T-helper 9 cell (primary cell): Measurements from ENCODE around the gene FGF14.

Experiments used
- DNase-seq: peaks from one replicate; pipeline ENCODE4 v3.0.0-alpha.2; 2020

FGF14 gene

GRCh38 chr13:101967781-101968180, 434.1 kb downstream of the FGF14 start:
- DNase-seq = no peak

- no peak for DNase-seq
These were observed 434.6 kb downstream of the FGF14 start for GRCh38 chr13:101967216-101967615.

DNA sequence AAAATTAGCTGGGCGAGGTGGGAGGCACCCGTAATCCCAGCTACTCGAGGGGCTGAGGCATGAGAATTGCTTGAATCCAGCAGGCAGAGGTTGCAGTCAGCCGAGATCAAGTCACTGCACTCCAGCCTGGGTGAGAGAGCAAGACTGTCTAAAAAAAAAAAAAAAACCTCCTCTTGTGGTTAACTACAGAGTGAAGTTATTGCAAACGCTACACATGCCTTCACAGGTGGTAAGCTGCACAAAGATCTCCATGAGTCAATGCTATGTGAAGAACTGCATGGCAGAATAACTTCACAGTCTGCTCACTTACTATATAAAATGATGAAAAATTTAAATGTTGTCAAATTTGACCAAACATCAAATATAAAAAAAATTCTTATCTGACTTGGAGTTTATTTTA, 436.8 kb downstream of the FGF14 start:
- DNase-seq = no peak

- no peak for DNase-seq
These were observed 442.8 kb downstream of the FGF14 start for GRCh38 chr13:101959016-101959415.

DNA sequence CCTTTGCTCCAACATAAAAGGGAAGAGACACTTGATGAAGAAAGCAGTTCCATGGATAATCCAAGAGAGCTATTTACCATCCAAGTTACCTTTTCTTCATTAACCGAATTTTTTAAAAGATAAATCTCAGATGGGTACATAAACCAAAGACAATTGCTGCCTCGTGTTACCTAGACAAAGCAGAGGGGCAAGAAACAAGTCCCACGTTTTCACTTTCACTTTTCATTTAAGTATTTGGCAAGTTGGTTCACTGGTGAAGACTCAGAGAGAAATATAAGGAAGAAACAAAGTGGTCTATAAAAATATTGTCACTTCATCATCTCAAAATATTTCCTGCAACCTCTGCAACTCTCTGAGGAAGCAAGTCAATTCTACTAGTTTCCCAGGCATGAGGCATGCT, 446.1 kb downstream of the FGF14 start:
- no peak for DNase-seq

DNA sequence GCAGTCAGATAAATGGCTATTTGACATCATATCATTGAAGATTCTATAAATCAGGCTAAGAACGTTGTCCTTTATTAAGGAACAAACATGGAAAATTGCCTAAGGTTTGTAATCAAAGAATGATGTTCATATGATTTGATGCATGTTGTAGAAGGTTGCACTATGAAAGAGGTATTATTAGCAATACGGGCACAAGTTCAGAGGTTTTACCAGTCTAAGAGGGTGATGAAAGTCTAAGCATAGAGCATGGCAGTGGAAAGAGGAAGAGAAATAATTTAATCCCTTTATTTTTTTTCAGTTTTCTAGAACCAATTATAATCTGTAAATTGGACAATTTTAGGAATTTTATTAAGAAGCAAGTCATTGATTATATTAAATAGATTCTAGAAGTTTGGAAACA, 450.7 kb downstream of the FGF14 start:
- no peak for DNase-seq

- no peak for DNase-seq
These were observed 452.2 kb downstream of the FGF14 start for GRCh38 chr13:101949681-101950080.

DNA sequence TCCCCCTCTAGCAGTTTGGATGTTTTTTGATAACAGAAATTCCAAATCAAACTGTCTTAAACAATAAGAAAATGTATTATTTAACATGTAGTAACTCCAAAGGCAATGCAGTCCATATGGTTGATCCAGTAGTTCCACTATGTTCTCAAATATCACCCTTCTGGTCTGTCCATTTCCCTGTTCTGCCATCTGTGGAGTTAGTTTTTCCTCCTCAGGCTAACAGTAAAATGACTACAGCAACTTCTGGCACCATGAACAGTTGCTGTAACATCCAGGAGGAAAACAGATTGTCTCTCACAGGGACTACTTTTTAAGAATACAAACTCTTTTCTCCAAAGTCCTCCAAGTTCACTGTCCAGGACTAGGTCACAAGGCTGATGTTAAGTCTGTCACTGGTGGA, 455.4 kb downstream of the FGF14 start:
- no peak for DNase-seq

DNA sequence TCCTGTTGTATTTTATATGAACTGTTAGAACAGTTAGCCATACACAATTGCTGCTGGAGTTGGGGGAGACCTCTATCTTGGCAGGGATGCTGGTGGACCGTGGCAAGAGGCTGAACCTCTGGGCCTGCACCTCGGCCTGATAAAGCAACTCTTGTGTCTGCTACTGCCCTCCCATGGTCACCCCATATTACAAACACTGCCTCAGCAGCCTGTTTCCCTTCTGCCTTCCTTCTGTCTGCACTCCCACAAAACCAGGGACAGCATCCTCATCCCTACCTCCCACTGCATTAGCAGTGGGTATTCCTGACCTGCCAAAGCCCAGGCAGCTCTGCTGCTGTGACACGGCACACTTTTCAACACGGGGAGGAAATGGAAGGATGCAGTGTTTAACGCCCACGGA, 456.4 kb downstream of the FGF14 start:
- no peak for DNase-seq

DNA sequence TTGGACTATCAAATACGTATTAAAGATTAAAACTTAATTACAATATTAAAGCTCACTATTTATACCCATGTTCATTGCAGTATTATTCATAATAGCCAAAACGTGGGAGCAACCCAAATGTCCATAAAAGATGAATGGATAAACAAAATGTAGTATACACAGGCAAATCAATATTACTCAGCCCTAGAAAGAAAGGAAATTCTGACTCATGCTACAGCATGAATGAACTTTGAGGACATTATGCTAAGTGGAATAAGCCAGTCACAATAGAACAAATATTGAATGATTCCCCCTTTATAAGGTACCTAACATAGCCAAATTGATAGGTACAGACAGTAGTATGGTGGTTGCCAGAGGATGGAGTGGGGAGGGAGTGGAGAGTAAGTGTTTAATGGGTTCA, 457.3 kb downstream of the FGF14 start:
- DNase-seq = no peak

- no peak for DNase-seq
These were observed 459.2 kb downstream of the FGF14 start for GRCh38 chr13:101942535-101943157.

GRCh38 chr13:101942038-101942437, 459.8 kb downstream of the FGF14 start:
- DNase-seq = no peak

- no peak for DNase-seq
These were observed 460.6 kb downstream of the FGF14 start for GRCh38 chr13:101941095-101941783.

- DNase-seq = no peak
These were observed 462.5 kb downstream of the FGF14 start for GRCh38 chr13:101939370-101939769.

DNA sequence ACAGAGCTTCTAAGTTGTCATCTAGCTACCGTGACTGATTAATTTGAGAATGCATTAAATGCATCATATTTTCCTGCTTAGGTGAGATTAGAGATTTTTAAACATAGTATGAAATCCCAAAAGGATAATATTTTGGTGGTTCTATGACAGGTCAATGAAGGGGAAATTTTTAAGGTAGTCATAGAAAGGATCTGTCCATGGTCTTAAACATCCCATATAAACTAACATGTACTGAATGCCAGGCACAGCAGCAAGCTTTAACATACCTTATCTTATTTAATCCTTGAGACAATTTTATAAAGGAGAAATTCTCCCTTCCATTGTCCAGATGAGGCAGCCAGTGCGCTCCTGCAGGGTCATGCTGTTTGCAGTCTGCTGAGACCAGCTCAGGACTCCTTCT, 466.0 kb downstream of the FGF14 start:
- DNase-seq = no peak

DNA sequence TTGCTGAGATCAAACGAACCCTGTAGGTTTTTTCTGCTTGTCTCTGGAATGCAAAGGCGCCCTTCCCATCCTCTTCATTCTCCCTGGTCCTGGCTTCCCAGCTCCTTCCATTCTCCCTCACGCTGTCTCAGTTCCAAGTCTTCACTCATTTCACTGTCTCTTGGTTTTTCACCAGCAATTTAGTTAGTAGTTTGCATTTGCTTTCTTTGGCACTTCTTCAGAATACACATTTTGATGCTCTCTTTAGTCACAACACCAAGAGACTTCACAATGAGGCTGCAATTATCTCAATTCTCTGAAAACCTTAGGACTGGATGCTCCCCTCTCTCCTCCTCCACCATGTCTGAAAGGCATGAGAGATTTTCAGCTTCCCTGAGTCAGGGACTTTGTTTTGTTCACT, 470.7 kb downstream of the FGF14 start:
- no peak for DNase-seq

GRCh38 chr13:101930331-101930730, 471.5 kb downstream of the FGF14 start:
- no peak for DNase-seq

- DNase-seq = no peak
These were observed 476.1 kb downstream of the FGF14 start for GRCh38 chr13:101925731-101926130.

GRCh38 chr13:101919541-101920181, 482.2 kb downstream of the FGF14 start:
- DNase-seq = no peak

DNA sequence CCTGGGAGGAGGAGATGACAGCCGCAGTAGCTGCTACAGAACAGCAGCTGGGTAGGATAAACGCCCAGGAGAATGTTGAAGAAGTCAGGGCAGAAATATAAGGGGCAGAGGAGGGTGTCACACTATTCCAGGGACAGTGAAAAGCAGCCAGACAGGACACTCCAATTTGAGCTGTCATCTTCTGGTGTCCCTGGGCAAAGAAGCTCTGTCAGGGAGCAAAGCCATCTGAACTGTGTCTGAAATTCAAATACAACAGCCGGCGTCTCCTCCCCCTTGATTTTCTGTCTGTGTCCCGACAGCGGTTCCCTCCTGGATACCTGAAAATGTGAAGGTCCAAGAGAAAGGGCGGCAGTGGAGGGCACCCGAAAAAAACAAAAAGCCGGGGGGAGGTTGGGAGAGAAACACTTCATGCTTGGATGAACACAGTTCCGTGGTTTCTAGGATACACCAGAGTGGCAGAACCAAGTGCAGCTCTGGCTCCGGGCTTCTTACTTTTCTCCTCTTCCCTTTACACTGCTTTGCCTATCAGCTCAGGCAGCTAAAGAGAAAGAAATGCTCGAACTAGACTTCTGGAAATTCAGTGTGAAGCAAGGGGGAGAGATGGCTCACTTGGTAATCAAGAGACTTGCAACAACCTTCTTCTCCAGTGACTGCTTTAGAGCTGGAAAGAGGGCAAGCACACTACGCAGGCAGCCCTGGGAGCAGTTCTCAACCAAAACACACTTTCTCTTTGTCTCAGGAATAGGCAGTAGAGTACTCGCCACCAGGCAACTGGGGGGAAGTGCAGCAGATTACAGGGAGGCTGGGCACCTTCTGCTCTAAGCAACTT, 483.8 kb downstream of the FGF14 start:
- DNase-seq = no peak

DNA sequence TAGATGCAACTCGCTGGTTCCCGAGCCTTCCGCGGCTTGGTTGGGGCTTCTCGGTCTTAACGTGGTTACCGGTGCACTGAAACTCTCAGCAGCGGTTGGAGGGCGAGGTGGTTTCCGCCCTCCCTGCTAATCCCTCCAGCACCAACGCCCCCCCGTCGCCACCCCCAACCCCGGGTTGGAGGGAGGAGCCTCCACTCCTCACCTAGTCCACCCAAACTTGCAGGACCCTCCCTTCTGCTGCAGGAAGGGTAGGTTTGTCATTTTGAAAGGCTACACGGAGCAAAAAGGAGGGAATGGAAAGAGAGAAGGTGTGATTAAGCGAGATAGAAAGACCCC, 484.4 kb downstream of the FGF14 start:
- no peak for DNase-seq

DNA sequence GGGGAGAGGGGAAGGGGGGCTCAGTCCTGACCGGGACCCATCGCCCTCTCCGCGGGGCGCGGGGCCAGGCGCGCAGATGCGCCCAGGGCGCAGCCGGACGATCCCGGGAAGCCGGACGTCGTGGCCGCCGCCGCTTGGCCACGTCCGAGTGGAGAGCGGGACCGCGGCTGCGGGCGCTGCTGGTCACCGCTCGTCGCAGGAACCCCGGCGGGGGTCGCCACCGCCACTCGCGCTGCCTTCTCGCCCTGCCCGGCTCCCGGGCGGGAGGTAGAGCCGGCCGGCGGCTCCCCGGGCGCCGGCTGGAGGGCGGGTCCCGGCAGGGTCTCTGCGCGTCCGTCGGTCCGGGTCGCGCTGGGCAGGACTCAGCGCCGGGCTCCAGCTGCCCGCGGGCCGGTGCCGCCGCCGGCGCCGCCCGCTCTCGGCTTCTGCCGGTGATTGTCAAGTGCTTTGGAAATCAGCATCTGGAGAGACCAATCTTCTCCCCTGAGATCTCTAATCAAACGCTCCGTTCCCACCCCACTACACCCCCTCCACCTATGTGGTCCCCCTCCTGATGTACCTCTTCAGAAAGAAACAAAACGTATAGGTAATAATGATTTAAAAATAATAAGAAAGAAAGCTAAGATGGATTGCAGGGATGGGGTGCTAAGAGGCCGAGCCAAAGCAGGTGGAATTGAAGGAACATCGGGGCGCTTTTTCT, 484.9 kb downstream of the FGF14 start:
- DNase-seq = no peak
